NCI-H1436 treated with DMSO at 0.1 percent for 48 hours (cell line): ENCODE measurements around the gene UCK1.
"Not testable (repeated sequence)": the region's sequence is repeated elsewhere in the genome, so short reads cannot be mapped to it uniquely, and the experiment has no call there.

Source experiments
- DNase-seq: peaks from one replicate; lab custom pipeline; 2025; lab: John Stamatoyannopoulos, UW

Gene UCK1

GRCh38 chr9:131554087-131554842, 23.2 kb upstream of the UCK1 start:
- no peak for DNase-seq

DNA sequence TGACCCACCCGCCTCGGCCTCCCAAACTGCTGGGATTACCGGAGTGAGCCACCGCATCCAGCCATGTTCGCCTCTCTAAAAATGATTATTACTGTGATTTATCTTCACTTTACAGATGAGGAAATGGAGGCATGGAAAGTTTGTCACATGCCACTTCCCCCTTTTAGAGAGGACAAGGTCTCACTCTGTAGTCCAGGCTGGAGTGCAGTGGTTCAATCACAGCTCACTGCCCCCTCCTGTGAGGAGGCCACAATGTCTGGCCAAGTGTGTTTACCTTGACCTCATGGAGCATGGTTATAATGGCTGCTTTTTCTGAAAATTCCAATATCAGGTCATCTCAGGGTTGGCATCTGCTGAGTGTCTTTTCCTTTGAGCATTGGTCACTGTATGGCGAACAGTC, 21.0 kb upstream of the UCK1 start:
- no peak for DNase-seq

DNA sequence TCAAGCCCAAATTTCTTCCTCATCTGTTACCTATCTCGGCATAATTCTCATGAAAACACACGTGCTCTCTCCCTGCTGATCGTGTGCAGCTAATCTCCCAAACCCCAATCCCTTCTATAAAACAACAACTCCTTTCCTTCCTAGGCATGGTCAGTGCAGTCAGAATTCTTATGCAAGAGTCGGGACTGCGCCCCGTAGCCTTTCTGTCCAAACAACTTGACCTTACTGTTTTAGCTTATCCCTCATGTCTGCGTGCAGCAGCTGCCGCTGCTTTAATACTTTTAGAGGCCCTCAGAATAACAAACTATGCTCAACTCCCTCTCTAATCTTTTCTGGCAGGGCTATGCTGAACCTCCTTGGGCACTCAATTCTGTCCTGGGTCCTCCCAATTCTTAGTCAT, 19.4 kb upstream of the UCK1 start:
- not testable (repeated sequence) for DNase-seq

GRCh38 chr9:131549186-131549585, 18.1 kb upstream of the UCK1 start:
- not testable (repeated sequence) for DNase-seq

DNA sequence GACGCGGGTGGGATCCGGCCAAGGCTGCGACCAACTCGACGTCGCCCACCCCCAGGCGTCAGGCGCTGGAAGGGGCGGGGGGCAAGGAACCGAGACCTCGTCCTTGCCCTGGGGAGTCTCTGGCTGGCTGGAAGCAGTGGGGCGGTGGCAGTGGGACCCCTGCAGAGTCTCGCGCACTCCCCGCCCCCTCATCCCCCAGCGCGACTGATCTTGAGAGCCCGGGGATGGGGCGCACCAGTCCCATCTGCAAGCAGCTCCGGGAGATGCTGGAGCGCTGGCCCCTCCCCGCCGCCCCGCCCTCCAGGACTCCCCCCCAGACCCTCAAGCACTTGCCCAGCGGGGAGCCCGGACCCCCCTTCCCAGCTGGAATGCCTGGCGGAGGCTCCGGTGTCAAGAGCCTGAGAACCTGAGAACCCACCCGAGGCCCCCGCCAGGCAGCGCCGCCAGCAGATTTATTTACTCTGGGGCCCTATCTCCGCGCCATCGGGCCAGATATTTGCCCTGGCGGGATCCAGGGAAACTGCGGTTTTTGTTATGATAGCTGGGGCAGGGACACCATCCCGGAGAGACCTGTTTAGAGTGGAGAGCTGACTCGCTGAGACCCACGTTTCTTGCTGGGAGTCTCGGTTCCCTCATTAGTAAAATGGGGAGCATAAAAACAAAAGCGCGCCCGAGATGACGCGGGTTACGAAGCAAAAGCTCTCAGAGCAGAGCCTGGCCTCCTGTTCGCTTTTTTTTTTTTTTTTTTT, 15.4 kb upstream of the UCK1 start:
- no peak for DNase-seq

- no peak for DNase-seq
Measured at GRCh38 chr9:131545786-131546335, 14.8 kb upstream of the UCK1 start.

GRCh38 chr9:131545003-131545785, 14.1 kb upstream of the UCK1 start, which contains the start of gene PRRT1B:
PRRT1B (plus strand) TSS chr9:131545523; CDS start chr9:131545616, 93 bp downstream.
- DNase-seq: no peak

DNA sequence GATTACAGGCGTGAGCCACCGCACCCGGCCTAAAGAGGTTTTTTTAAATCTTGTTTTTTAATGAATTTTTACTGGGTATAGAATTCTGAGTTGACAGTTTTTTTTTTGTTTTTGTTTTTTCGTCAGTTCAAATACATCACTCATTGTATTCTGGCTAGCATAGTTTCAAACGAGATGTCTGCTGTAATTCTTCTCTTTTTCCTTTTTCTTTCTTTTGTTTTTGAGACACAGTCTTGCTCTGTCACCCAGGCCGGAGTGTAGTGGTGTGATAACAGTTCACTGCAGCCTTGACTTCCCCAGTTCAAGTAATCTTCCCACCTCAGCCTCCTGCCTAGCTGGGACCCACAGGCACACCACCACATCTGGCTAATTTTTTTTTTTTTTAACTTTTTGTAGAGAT, 12.1 kb upstream of the UCK1 start:
- no peak for DNase-seq

GRCh38 chr9:131539223-131539923, 8.3 kb upstream of the UCK1 start:
- no peak for DNase-seq

DNA sequence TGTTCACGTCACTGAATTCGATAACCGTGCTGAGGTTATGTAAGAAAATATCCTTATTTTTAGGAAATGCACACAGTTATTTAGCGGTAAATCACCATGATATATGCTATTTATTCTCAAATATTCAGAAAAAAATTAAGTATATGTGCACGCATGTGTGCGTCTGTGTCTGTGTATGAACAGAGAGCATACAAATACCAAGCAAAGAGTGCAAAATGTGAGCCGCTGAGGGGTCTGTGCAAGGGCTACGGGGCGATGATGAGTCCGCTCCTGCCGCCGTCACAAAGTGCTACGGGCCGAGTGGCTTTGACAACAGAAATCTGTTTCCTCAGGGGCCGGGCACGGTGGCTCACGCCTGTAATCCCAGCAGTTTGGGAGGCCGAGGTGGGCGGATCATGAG, 6.9 kb upstream of the UCK1 start:
- no peak for DNase-seq

DNA sequence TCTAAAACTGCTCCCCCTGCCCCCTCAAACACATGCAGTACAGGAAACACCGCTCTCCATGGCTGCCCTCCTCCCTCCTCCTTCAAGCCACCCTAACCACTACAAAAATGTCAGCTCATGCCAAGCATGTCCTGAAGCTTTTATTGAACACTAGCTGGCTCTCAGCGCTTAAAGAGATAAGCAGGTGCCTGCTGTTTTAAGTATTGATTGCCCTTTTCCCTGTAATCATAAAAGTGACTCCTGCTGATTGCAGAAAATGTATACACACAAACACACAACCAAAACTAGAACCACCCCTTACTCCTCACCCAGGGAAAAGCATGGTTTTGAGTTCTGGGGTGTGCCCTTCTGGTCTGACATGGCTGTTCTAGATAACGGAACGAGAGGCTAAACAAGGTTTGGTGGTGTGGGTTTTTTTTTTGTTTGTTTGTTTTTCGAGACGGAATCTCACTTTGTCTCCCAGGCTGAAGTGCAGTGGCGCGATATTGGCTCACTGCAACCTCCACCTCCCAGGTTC, 3.7 kb upstream of the UCK1 start:
- no peak for DNase-seq

DNA sequence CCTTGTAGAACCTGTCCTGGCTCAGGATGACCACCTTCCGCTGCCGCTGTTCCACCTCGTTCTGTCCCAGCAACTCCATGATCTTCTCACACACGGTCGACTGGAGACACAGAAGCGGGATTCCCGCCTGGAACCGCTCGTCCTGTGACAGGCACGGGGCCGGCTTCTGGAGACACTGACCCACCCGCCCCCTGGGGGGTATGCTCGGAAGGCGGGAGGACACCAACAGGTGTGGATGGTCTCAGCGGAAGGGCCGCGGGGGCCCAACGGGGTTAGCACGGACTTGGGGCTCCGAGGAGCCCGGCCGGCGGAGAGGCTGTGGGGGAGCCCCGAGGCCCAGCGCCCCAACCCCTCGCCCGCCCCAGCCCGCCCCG, 530 bp downstream of the UCK1 start:
- no peak for DNase-seq

DNA sequence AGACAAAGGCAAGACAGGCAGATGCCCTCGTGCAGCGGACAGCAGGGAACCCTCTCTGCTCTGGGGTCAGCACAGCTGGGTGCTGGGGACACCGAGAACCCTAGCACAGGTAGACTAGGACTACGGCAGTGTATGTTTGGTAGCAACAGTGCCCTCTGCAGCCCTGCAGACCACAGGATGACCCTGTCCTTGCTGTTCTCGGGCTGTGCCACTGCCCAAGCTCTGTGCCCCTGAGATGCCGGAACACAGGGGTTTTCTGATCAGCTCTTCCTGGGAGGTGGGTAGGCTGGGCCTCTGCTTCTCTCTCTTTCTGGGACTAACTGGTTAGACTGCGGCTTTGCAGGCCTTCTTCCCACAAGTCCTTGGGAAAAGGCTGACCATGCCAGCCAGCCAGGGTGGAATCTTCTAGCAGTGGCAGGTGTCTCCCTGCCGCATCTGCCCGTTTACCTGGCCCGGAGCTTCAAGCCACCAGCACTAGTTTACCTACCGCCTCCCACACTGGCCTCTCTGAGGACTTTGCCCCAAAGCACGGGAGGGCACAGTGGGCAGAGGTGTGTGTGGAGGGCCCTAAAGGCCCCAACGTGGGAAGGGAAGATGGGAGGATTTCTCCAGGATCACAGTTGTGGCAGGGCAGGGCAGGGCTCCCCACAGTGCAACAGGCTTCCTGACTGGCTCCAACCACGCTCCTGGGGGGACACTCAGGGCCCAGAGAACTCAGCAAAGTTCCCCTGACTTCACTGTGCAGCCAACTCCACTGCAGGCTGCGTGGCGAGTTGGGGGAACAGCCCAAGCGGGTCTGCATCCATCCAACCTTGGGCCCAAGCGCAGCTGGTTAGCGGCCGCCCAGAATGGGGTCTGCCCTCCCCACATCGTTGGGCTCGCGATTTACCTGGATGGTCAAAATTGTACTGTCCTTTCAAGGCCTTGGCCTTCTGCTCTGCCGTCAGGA, 1.2 kb downstream of the UCK1 start:
- no peak for DNase-seq

- no peak for DNase-seq
Measured at GRCh38 chr9:131528886-131529505, 2.1 kb downstream of the UCK1 start.

GRCh38 chr9:131528186-131528585, 2.9 kb downstream of the UCK1 start:
- no peak for DNase-seq

- no peak for DNase-seq
Measured at GRCh38 chr9:131525643-131526565, 5.2 kb downstream of the UCK1 start.

DNA sequence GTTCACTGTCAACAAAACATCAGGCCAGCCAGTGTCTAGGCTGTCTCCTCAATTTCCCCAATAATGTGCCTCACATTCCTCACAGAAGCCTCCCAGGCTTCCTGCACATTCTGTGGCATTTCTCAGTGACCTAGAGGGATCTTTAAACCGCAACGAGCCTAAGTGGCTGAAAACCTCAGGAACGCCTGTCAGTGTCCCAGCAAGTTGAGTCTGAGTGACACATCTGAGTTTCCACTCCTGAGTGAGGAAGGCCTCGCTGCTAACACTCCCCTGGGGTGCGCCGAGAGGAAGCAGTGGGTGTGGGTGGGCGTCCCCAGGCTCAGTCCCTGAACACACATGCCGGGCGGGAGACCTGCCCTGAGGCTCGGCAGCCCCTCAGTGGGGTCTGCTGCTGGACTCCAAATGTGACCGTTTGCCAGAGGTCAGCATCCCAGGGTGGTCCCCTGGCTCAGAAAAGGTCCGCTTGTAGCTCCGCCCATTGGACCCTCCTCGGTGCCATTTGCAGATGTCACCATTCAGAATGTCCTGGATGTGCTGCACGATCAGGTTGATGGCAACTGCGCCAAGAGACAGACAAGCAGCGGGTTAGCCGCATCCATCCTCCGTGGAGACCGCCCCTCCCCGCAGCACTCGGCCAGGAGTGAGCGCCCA, 6.3 kb downstream of the UCK1 start:
- no peak for DNase-seq
